Testis (tissue), 2 donors: ENCODE results near the gene DUSP2.

Experiments
- CTCF ChIP-seq, 3 experiments: fragments of 450-650 bp in 2 of 3; fragments of 200-600 bp in 1 of 3; sonication (generic) in 1 of 3; IDR thresholded peaks; one replicate each; pipeline ENCODE4 v1.5.1; 2016 to 2019; ENCODE audit warnings: antibody characterized with exemption in 3 of 3, mild to moderate bottlenecking in 2 of 3, moderate library complexity in 1 of 3
- POLR2A ChIP-seq: fragments of 450-650 bp; IDR thresholded peaks from one replicate; pipeline ENCODE4 v1.6.1; 2017; ENCODE audit warnings: antibody characterized with exemption, mild to moderate bottlenecking, moderate library complexity

GRCh38 chr2:96130483-96130882 is 14.8 kb downstream of the DUSP2 start:
- no peak for TF ChIP-seq CTCF (IDR thresholded peaks at IDR 0.05)
- TF ChIP-seq POLR2A: no peak
